Measurements from ENCODE around the gene PLK4.

Gene PLK4

DNA sequence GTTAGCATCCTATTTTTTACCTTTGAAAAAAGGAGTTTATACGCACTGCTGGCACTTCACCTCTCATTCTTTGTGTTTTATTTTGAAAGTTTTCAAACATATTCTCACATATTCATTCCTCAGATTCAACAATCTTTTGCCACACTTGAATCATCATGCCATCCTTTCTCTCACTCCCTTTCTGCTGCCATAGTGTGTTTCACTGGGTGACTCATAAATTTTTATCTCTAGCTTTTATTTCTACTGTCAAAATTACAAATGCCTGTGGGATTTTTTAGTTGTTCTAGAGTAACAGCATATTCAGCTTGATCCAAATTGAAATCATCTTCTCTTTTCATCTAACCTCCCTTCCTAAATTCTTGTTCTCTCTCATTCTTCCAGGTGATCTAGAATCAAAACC, 56.3 kb downstream of the PLK4 start:
- Histone ChIP-seq H3K4me1 (ENCODE audit: low read length) (no peaks in the 10 kb centered on the region), H3K4me3 (ENCODE audit: low read length) (no peak overlapping the region), H3K9me3 (replicated peaks; ENCODE audit: insufficient read depth, low read length) (no peaks in the 10 kb centered on the region), H3F3A (ENCODE audit: insufficient read depth, low read length) (no peaks in the 10 kb centered on the region), H3K36me3 (replicated peaks; ENCODE audit: insufficient read depth, low read length) (no peaks in the 10 kb centered on the region), H3K27ac (ENCODE audit: low read length) (no peak overlapping the region), H3K27me3 (replicated peaks; ENCODE audit: insufficient read depth, low read length) (no peaks in the 10 kb centered on the region), H3K4me2 (ENCODE audit: low read depth, low read length) (no peak overlapping the region), H3K79me2 (ENCODE audit: low read length) (no peaks in the 10 kb centered on the region), H3K9ac (ENCODE audit: low read length) (no peak overlapping the region), H2AFZ (ENCODE audit: low read length) (no peak overlapping the region), H4K20me1 (ENCODE audit: insufficient read depth, low read length) (no peaks in the 10 kb centered on the region), H3K9me2 (replicated peaks; ENCODE audit: insufficient read depth, low read length) (no peaks in the 10 kb centered on the region)
- TF ChIP-seq EZH2 (optimal IDR thresholded peaks at IDR 0.05; ENCODE audit: low read depth, low read length) = no peak
- TF ChIP-seq, protein P1, sequence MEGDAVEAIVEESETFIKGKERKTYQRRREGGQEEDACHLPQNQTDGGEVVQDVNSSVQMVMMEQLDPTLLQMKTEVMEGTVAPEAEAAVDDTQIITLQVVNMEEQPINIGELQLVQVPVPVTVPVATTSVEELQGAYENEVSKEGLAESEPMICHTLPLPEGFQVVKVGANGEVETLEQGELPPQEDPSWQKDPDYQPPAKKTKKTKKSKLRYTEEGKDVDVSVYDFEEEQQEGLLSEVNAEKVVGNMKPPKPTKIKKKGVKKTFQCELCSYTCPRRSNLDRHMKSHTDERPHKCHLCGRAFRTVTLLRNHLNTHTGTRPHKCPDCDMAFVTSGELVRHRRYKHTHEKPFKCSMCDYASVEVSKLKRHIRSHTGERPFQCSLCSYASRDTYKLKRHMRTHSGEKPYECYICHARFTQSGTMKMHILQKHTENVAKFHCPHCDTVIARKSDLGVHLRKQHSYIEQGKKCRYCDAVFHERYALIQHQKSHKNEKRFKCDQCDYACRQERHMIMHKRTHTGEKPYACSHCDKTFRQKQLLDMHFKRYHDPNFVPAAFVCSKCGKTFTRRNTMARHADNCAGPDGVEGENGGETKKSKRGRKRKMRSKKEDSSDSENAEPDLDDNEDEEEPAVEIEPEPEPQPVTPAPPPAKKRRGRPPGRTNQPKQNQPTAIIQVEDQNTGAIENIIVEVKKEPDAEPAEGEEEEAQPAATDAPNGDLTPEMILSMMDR (IDR thresholded peaks at IDR 0.05; ENCODE audit: low read length) = no peak
- TF ChIP-seq EZH2phosphoT487 (IDR thresholded peaks at IDR 0.05; ENCODE audit: low read length) = no peak
- no peak for DNase-seq

All from MM.1S (cell line).